ENCODE measurements around the gene STK11.

STK11 gene

DNA sequence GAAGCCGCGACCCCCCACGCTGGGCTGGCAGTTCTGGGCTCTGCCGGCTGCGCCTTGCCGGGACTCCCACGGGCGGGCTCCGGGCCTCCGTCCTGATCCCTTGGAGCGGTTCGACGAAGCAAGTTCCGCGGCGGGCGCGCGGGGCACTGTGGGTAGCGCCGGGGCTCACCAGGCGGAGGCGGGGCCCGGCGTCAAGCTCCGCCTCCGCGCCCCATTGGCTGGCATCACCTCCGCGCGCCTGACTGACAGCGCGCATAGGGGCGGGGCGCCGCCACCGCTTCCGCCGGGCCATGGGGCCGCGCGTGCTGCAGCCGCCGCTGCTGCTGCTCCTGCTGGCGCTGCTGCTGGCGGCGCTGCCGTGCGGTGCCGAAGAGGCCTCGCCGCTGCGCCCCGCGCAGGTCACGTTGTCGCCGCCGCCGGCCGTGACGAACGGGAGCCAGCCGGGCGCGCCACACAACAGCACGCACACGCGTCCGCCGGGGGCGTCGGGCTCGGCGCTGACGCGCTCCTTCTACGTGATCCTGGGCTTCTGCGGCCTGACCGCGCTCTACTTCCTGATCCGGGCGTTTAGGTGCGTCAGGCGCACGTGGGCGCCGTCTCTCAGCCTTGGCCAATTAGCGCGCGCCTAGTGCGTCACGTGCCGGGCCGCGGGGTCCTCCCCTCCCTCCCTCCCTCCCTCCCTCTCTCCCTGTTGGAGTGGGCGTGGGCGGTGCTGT lies 69.8 kb downstream of the STK11 start, which contains the start of gene FAM174C:
FAM174C (plus strand) TSS at position 271 of the 716 bp plus-strand sequence; CDS start at position 291, 20 bp downstream.
- DNase-seq: peak; percentile 98

DNA sequence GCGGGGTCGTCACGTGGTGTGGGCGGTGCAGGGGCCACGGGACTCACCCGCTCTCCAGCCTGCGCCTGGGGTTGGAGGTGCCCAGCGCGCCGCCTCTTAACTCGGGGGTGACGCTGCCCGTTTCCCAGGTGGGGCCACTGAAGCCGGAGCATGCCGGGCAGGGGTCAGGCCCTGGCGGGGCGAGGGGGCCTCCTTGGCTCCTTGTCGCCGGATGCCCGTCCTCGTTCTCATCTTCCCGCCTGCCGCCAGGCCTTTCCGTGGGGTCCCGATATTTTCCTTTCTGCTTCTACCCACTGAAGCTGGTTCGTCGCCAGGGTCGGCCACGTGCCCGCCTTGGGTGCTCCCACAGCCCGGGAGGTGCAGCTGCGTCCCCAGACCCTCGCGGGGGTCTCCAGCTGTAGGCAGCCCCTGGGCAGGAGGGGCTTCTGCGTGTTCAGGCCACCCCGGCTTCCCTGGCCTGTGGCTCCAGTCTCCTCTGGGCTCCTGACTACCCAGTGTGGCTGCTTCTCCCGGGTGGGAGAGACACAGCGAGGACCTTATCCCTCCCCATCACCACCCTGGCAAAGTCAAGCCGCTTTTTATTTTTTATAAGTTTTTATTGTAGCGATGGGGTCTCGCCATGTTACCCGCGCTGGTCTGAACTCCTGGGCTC lies 70.5 kb downstream of the STK11 start:
- no peak for DNase-seq

DNA sequence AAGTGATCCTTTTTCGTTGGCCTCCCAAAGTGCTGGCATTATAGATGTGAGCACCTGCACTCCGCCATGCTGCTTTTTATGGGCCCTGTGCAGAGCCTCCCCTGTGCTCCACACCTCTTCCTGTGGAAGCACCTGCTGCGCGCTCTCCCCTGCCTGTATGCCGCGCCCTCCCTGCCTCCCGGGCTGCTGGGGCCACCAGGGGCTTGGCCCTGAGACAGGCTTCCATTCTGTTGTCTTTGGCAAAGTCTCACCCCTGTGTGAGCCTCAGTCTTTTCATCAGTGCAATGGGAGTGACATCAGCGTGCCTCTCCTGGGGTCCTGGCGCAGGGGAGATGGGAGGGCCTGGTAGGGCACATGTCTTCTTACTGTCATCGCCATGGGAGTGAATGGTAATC lies 71.0 kb downstream of the STK11 start:
- DNase-seq: peak; percentile 60

DNA sequence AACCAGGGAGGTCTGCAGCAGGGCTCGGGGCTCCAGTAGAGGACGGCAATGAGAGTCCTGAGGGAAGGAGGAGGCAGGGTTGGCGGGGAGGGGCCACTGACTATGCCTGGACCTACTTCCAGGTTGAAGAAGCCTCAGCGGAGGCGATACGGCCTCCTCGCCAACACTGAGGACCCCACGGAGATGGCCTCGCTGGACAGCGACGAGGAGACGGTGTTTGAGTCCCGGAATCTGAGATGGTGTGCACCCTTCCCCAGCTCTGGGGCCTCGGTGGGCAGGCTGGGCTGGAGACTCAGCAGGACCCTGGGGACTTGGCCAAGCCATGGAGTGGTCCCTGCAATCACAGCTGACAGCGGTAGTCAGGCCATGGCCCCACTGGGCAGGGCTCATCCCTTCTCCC lies 71.5 kb downstream of the STK11 start:
- DNase-seq: no peak

Measured in activated CD4-positive, alpha-beta T cell treated with anti-CD3 and anti-CD28 coated beads for 48 hours (primary cell).